AG08395 (cell line): ENCODE results near the gene UPK2.
"Not testable (repeated sequence)": the region's sequence is repeated elsewhere in the genome, so short reads cannot be mapped to it uniquely, and the experiment has no call there.

ENCODE experiments used
- DNase-seq: peaks from one replicate; pipeline ENCODE4 v3.0.0; 2012; ENCODE audit warnings: mixed read lengths, low spot score

Gene UPK2

GRCh38 chr11:118938491-118939403 is 17.4 kb upstream of the UPK2 start:
- DNase-seq = peak; percentile 66

DNA sequence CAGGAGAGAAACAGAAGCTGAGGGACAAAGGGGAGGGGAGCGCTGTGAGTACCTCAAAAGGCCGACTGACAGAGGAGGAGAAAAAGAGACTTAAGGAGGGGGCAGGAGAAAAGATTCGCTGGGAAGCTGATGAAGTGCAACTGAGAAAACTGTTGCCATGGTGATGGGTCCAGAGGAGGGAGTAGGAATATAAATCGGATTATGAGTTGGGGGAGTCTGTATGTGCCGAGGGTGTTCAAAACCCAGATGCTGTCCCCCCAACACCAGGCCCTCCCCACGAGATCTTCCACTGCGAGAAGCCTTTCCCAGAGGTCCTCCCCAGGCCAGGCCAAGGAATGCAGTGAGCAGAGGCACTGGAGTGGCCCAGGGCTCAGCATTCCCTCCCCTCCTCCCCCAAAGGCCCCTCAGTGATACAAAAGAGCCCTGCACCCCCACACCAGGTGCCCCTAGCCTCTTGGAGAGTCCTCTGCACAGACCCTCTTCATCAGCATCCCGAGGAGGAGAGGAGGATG is 16.6 kb upstream of the UPK2 start:
- no peak for DNase-seq

DNA sequence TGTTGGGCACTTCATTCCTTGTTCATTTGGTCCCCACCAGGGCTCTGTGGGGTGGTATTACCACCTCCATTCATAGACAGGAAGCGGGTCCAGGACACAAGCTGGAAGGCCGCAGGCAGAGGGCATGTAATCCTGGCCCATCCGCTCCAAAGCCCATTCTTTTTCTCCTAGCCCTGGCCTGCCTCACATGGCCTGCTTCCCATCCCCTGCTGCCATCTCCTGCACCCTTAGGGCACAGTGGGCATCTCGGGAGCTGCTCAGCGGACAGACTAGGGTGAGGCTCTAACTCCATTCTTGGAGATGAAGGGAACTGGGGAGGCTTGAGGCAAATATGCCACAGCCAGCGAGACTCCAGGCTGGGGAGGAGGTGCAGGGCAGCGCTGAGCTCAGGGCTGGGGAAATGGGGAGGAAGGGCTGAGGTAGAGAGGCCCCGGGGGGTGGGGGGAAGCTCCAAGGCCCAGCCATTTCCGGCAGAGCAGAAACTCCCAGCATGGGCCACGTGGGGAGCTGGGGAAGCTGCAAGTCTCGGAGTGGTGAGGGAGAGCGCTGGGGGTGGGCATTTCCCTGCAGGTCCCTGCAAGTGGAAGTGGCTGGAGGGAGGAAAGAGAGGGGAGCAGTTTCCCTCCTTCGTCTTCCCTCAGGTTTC is 16.0 kb upstream of the UPK2 start:
- no peak for DNase-seq

DNA sequence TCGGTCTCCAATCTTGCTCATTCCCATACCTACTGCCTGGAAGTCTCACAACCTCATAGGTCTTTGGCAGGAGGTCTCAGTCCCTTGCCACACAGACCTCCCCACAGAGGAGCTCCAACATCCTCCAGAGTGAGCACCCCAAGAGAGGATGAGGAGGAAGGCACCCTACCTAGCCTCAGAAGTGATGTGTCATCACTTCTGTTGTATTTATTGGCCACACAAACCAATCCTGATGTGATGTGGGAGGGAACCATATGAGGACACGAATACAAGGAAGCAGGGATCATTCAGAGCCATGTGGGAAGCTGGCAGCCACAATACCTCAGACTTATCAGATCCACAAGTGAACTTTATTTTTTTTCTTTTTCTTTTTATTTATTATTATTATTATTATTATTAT is 9.0 kb upstream of the UPK2 start:
- no peak for DNase-seq

- no peak for DNase-seq
These were observed 8.1 kb upstream of the UPK2 start for GRCh38 chr11:118948000-118948399.

GRCh38 chr11:118953265-118953664 is 2.8 kb upstream of the UPK2 start:
- DNase-seq = no peak

DNA sequence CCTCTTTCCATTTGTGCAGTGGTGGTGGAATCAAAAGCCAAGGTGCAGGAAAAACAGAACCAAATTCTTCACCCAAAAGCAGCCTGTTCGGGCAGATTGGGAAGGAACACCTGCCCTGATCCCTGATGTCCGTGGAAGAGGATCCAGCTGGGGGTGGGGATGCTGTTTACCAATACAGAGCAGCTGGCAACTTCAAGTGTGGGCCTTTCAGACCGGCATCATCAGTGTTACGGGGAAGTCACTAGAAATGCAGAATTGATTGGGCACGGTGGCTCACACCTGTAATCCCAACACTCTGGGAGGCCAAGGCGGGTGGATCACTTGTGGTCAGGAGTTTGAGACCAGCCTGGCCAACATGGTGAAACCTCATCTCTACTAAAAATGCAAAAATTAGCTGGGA is 2.1 kb upstream of the UPK2 start:
- DNase-seq = not testable (repeated sequence)

DNA sequence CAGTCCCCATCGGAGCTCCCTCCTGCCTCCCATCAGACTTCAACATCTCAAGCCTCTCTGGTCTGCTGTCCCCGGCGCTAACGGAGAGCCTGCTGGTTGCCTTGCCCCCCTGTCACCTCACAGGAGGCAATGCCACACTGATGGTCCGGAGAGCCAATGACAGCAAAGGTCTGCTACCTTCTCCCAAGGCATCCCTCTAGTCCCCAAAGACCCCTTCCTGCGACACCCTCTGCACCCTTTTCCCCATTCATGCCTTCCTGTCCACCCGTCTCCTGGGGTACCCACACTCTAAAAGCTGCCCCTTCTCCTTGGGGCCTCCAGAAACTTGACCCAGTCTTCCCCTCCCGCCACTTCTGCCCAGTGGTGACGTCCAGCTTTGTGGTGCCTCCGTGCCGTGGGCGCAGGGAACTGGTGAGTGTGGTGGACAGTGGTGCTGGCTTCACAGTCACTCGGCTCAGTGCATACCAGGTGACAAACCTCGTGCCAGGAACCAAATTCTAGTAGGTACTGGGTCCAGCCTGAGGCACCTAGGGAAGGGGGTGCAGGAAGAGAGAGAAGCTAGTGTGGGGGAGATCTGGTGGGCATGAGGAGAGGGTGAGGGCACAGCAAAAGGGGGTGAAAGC is 860 bp downstream of the UPK2 start:
- DNase-seq = no peak

DNA sequence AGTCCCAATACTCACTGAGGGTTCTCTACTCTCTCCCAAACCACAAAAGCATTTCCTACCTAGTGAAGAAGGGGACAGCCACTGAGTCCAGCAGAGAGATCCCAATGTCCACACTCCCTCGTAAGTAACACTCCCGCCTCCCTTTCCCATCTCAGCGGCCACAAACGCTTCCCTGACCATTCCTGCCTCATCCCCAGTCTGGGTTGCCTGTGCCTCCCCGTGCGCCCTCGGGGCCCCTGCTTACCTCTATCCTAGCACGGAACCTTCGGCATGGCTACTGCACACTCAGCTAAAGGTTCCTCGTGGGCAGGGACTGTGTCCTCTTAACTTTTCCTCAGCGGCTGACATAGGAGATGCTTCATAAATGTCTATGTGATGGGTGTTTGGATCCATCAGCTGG is 1.5 kb downstream of the UPK2 start:
- DNase-seq = no peak

DNA sequence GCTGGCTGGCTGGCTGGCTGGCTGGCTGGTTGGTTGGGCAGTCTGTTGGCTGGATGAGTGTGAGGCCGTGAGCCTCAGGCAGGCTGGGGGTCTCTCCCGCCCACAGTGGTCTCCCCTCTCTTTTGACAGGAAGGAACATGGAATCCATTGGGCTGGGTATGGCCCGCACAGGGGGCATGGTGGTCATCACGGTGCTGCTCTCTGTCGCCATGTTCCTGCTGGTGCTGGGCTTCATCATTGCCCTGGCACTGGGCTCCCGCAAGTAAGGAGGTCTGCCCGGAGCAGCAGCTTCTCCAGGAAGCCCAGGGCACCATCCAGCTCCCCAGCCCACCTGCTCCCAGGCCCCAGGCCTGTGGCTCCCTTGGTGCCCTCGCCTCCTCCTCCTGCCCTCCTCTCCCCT is 1.9 kb downstream of the UPK2 start:
- no peak for DNase-seq

- no peak for DNase-seq
These were observed 2.5 kb downstream of the UPK2 start for GRCh38 chr11:118958577-118958976.

DNA sequence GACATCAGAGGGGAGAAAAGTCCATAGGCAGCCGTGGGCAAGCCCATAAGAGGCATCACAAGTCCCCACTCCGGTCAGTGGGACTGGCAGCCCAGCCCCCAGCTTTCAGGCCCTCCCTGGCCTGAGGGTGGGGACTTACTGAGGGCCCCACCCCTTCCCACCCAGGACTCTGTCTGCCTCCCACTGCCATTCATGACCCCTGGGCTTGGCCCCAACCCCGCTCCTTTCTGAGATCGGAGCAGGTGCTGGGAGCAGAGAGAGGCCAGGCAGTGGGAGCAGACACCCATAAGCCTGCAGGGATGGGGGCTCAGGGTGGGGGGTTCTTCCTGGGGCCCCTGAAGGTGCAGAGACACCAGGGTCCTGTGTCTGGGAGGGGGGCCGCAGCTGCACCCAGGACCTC is 5.1 kb downstream of the UPK2 start:
- no peak for DNase-seq

DNA sequence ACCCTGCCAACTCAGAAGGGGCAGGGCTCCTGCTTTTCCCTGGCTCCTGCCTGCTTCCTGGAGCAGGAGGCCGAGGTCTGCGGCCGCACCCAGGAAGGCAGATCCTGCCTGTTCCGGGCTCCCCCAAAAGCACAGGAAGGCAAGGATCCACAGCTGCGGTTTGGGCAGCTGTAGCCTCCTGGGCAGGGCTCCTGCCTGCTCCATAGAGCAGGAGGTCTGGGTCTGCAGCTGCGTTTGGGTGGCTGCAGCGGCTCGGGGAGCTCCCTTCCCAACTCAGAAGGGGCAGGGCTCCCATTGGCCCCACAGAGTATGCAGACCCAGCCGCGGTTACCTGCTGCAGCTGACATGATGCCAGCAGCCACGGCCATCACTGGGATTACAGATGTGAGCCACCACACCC is 5.5 kb downstream of the UPK2 start:
- DNase-seq = no peak

DNA sequence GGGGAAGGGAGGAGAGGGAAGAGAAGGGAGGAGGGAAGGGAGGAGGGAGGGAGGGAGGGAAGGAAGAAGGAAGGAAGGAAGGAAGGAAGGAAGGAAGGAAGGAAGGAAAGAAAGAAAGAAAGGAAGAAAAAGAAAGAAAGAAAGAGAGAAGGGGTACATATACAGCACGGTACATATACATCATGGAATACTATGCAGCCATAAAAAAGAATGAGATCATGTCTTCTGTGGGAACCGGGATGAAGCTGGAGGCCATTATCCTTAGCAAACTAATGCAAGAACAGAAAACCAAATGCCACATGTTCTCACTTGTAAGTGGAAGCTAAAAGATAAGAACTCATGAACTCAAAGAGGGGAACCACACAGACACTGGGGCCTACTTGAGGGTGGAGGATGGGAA is 13.4 kb downstream of the UPK2 start:
- DNase-seq = not testable (repeated sequence)

GRCh38 chr11:118971646-118972045 is 15.5 kb downstream of the UPK2 start, which contains the start of gene FOXR1:
Gene FOXR1, plus strand, starts transcription at chr11:118971761. Its CDS starts 171 bp downstream, at chr11:118971932.
- DNase-seq = no peak

- no peak for DNase-seq
These were observed 17.9 kb downstream of the UPK2 start for GRCh38 chr11:118973985-118974384.

DNA sequence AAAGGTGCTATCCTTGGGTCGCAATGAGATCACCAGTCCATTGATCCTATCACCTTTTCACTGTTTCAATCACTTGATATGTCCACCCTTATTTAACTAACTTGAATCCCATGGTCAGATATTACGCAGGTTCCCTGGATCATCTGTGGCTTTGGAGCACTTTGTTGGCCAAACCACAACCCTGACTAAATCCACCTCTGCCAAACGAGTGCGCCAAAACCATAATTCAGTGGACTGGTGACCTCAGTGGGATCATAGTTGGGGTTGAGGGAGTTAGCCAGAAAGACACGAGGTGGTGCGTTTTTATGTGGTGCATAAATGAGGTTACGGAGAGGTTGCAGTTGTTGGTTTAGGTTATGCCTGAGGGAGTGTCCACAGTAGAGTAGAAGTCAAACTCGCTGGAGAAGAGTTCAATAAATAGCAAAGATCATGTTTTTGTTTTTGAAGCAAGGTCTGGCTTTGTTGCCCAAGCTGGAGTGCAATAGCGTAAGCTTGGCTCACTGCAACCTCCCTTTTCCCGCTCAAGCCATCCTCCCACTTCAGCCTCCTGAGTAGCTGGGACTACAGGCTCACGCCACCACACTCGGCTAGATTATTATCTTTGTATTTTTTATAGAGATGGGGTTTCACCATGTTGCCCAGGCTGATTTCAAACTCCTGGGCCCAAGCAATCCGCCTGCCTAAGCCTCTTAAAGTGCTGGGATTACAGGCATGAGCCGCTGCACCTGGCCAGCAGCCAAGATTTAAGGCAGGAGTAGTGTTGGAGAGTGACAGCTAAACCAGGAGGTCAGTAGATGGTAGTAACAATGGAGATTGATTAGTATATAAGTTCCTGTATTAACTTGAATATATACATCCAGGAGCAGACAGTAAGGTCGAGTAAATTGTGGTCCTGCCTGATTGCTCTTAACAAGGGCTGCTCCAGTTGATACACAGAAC is 19.9 kb downstream of the UPK2 start:
- DNase-seq = no peak

- peak; percentile 1 for DNase-seq
These were observed 23.3 kb downstream of the UPK2 start for GRCh38 chr11:118979434-118979833.

DNA sequence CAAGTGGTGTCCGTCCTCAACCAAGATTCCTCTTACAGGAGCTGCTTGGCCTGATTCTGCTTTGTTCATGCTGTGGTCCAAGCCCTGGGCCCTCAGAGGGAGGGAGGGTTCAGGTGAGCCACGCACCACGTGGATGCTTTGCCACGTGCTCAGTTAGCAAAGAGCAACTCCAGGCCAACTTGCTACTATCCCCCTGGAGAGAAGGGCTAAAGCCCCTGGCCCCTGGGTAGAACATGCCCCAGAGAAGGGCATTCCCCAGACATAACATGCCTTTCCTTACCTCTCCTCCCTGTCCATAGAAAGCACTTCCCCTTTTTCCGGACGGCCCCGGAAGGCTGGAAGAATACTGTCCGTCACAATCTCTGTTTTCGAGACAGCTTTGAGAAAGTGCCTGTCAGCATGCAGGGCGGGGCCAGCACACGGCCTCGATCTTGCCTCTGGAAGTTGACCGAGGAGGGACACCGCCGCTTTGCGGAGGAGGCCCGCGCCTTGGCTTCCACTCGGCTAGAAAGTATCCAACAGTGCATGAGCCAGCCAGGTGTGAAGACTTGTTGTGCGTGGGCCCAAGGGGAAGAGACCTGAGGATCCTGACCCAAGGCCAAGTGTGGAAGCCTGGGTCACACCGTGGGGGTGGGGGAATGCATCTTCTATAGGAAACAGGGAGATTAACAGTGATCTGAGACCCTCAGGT is 24.2 kb downstream of the UPK2 start:
- DNase-seq = peak; percentile 17

DNA sequence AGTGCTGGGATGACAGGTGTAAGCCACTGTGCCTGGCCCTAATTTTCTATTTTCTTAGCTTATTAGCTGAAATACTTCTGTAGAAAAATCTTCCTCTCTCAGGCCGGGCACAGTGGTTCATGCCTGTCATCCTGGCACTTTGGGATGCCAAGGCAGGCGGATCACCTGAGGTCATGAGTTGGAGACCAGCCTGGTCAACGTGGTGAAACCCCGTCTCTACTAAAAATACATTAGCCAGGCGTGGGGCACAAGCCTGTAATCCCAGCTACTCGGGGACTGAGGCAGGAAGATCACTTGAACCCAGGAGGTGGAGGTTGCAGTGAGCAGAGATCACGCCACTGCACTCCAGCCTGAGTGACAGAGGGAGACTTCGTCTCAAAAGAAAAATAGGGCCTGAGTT is 28.2 kb downstream of the UPK2 start:
- not testable (repeated sequence) for DNase-seq

- DNase-seq = peak; percentile 2
These were observed 28.7 kb downstream of the UPK2 start for GRCh38 chr11:118984825-118985224.
